Liver (tissue), 9 donors: Measurements from ENCODE around the gene GARNL3. TPM values are rescaled to one million over a fixed set of nuclear protein-coding genes. Genes with fewer than 3 reads are reported as not detected.

Experiments
- DNase-seq: peaks from one replicate; pipeline ENCODE4 v3.0.0-alpha.2; 2017; ENCODE audit warnings: low spot score
- H3K27ac ChIP-seq, 2 donors: one replicate each; pipeline ENCODE4 v1.7.0; 2013; ENCODE audit warnings: inconsistent platforms in 2 of 2, low read length in 2 of 2, control low read depth in 1 of 2, low read depth in 1 of 2, mild to moderate bottlenecking in 1 of 2
- H3K27me3 ChIP-seq, 4 donors: one replicate each; pipeline versions ENCODE4 v1.6.1 to v1.7.0; 2013; ENCODE audit warnings: low read length in 3 of 4, inconsistent platforms in 1 of 4, mild to moderate bottlenecking in 1 of 4, moderate library complexity in 1 of 4; ENCODE audit not compliant: control insufficient read depth in 4 of 4, insufficient read depth in 4 of 4
- H3K36me3 ChIP-seq, 4 donors: one replicate each; pipeline versions ENCODE4 v1.6.1 to v1.7.0; 2013; ENCODE audit warnings: low read length in 3 of 4, mild to moderate bottlenecking in 3 of 4, low read depth in 1 of 4, moderate library complexity in 1 of 4; ENCODE audit not compliant: control insufficient read depth in 4 of 4, insufficient read depth in 3 of 4
- H3K4me1 ChIP-seq, 4 donors: one replicate each; pipeline versions ENCODE4 v1.6.1 to v1.7.0; 2013; ENCODE audit warnings: low read length in 3 of 4, mild to moderate bottlenecking in 3 of 4, moderate library complexity in 1 of 4; ENCODE audit not compliant: control insufficient read depth in 4 of 4, insufficient read depth in 4 of 4
- H3K4me3 ChIP-seq, 3 donors: one replicate each; pipeline versions ENCODE4 v1.6.1 to v1.7.0; 2013; ENCODE audit warnings: low read length in 3 of 3, control low read depth in 1 of 3, low read depth in 1 of 3, mild to moderate bottlenecking in 1 of 3
- H3K9ac ChIP-seq, 2 donors: one replicate each; pipeline ENCODE4 v1.7.0; 2013; ENCODE audit warnings: low read length in 2 of 2, mild to moderate bottlenecking in 2 of 2, moderate library complexity in 2 of 2, control low read depth in 1 of 2, low read depth in 1 of 2
- H3K9me3 ChIP-seq, 4 donors: one replicate each; pipeline versions ENCODE4 v1.6.1 to v1.7.0; 2013; ENCODE audit warnings: low read length in 3 of 4; ENCODE audit not compliant: control insufficient read depth in 4 of 4
- EGR1 ChIP-seq, 2 donors: IDR thresholded peaks; 2 replicates each; pipeline ENCODE4 v1.6.1; 2016 to 2018; ENCODE audit warnings: antibody characterized with exemption in 2 of 2, low read depth in 2 of 2
- FOXA1 ChIP-seq: IDR thresholded peaks from 2 replicates; pipeline ENCODE4 v1.6.1; 2016; ENCODE audit warnings: antibody characterized with exemption
- GABPA ChIP-seq, 2 donors: IDR thresholded peaks in 1 of 2; conservative IDR thresholded peaks in 1 of 2; 2 replicates each; pipeline ENCODE4 v1.6.1; 2016; ENCODE audit warnings: antibody characterized with exemption in 2 of 2, mild to moderate bottlenecking in 1 of 2, moderate library complexity in 1 of 2
- HNF4A ChIP-seq, 2 donors: conservative IDR thresholded peaks; 2 replicates each; pipeline ENCODE4 v1.6.1; 2016; ENCODE audit warnings: antibody characterized with exemption in 2 of 2, mild to moderate bottlenecking in 2 of 2
- HNF4G ChIP-seq: IDR thresholded peaks from 2 replicates; pipeline ENCODE4 v1.6.1; 2016; ENCODE audit warnings: antibody characterized with exemption
- JUND ChIP-seq, 2 donors: IDR thresholded peaks; 2 replicates each; pipeline ENCODE4 v1.6.1; 2016; ENCODE audit warnings: antibody characterized with exemption in 2 of 2
- NR2F2 ChIP-seq: IDR thresholded peaks from 2 replicates; pipeline ENCODE4 v1.6.1; 2016; ENCODE audit warnings: antibody characterized with exemption
- RAD21 ChIP-seq, 2 donors: IDR thresholded peaks; 2 replicates each; pipeline ENCODE4 v1.6.1; 2016; ENCODE audit warnings: antibody characterized with exemption in 2 of 2, mild to moderate bottlenecking in 2 of 2
- RXRA ChIP-seq, 2 donors: IDR thresholded peaks; 2 replicates each; pipeline ENCODE4 v1.6.1; 2017 to 2018; ENCODE audit warnings: antibody characterized with exemption in 2 of 2, mild to moderate bottlenecking in 1 of 2
- SP1 ChIP-seq: IDR thresholded peaks from 2 replicates; pipeline ENCODE4 v1.6.1; 2018; ENCODE audit warnings: antibody characterized with exemption, mild to moderate bottlenecking
- TAF1 ChIP-seq: conservative IDR thresholded peaks from 2 replicates; pipeline ENCODE4 v1.6.1; 2016; ENCODE audit warnings: antibody characterized with exemption, mild to moderate bottlenecking
- YY1 ChIP-seq: IDR thresholded peaks from 2 replicates; pipeline ENCODE4 v1.6.1; 2016; ENCODE audit warnings: antibody characterized with exemption, mild to moderate bottlenecking
- polyA plus RNA-seq, 2 donors: library from polyadenylated mRNA; stranded (reverse) in 1 of 2; unstranded in 1 of 2; fragments of 200-250 nt in 1 of 2; fragments of >200 nt in 1 of 2; fragmentation: Nextera tagmentation in 1 of 2; extraction: Ambion mirVana in 1 of 2; gene quantifications; one replicate each; pipeline versions ENCODE4 v1.2.1 to v1.2.3, GENCODE V29; 2013 to 2015
- total RNA-seq, 2 donors: library from RNA; depleted of rRNA; stranded (reverse); fragments of >200 nt; gene quantifications; one replicate each; pipeline ENCODE4 v1.2.3, GENCODE V29; 2014
- TF ChIP-seq, protein P1 (sequence below): IDR thresholded peaks from 2 replicates; pipeline ENCODE4 v1.6.1; 2016; ENCODE audit warnings: antibody characterized with exemption
- TF ChIP-seq, protein P2 (sequence below): IDR thresholded peaks from 2 replicates; pipeline ENCODE4 v1.6.1; 2016; ENCODE audit warnings: antibody characterized with exemption, mild to moderate bottlenecking
- TF ChIP-seq, protein P3 (sequence below): IDR thresholded peaks from 2 replicates; pipeline ENCODE4 v1.6.1; 2016; ENCODE audit warnings: antibody characterized with exemption
- TF ChIP-seq, protein P4 (sequence below): IDR thresholded peaks from 2 replicates; pipeline ENCODE4 v1.6.1; 2016; ENCODE audit warnings: antibody characterized with exemption
- donor health status: healthy.
- donor health status: healthy.
- donor health status: healthy.
- donor health status: healthy.
- donor health status: healthy.

GARNL3 gene
- total and polyA plus RNA-seq, 4 donors, result 0.89 to 6.7 (median 3.5) TPM

DNA sequence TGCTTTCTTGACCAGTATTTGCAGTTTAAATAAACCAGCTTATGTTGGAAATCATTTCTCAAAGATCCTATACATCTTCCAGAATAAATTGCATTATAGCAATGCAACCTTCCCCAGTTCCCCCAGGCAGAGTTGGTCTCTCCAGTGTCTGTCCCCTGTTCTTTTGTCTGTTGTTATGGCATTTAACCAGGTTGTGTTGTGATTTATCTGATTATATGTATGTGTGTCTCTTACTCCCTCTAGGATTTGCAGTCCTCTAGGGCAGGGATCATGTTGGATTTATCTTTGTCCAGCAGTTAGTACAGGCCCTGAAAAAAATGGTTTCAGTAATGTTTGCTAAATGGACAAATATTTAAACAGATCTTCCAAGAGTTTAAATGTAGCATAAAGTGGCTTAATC is 17.3 kb downstream of the GARNL3 start:
- Histone ChIP-seq H3K4me1 (peaks cover 0 to 13% (median 4%) of the 10 kb centered on the region in 4 donors), H3K9me3 (no peaks in the 10 kb centered on the region), H3K4me3 (no peak overlapping the region), H3K9ac (no peak overlapping the region), H3K36me3 (no peaks in the 10 kb centered on the region), H3K27me3 (no peaks in the 10 kb centered on the region), H3K27ac (no peak overlapping the region)
- DNase-seq, result no peak
- TF ChIP-seq SP1 (no peak), RAD21 (IDR thresholded peaks at IDR 0.05) (peak in 1 of 2 donors; percentile 6)

DNA sequence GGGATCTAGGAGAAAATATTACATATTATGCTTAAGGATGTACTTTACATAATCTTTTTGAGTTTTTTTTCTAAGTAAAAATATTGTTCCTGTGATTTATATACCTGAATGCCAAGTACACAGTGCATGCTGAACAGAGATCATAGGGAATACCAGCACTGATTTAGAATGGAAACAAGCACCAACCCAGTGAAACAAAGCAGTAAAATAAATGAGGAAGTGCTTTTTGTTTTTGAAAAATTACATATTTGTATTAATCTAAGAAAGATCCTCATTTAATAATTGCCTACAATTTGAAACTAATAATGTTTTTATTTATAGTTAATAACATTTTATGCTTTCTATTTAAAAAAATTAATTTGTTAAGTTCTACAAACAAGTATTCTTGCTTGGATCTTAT is 18.0 kb downstream of the GARNL3 start:
- TF ChIP-seq, protein P1, sequence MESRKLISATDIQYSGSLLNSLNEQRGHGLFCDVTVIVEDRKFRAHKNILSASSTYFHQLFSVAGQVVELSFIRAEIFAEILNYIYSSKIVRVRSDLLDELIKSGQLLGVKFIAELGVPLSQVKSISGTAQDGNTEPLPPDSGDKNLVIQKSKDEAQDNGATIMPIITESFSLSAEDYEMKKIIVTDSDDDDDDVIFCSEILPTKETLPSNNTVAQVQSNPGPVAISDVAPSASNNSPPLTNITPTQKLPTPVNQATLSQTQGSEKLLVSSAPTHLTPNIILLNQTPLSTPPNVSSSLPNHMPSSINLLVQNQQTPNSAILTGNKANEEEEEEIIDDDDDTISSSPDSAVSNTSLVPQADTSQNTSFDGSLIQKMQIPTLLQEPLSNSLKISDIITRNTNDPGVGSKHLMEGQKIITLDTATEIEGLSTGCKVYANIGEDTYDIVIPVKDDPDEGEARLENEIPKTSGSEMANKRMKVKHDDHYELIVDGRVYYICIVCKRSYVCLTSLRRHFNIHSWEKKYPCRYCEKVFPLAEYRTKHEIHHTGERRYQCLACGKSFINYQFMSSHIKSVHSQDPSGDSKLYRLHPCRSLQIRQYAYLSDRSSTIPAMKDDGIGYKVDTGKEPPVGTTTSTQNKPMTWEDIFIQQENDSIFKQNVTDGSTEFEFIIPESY, result no peak
- TF ChIP-seq HNF4G, result no peak
- TF ChIP-seq TAF1, result no peak
- TF ChIP-seq, protein P2, sequence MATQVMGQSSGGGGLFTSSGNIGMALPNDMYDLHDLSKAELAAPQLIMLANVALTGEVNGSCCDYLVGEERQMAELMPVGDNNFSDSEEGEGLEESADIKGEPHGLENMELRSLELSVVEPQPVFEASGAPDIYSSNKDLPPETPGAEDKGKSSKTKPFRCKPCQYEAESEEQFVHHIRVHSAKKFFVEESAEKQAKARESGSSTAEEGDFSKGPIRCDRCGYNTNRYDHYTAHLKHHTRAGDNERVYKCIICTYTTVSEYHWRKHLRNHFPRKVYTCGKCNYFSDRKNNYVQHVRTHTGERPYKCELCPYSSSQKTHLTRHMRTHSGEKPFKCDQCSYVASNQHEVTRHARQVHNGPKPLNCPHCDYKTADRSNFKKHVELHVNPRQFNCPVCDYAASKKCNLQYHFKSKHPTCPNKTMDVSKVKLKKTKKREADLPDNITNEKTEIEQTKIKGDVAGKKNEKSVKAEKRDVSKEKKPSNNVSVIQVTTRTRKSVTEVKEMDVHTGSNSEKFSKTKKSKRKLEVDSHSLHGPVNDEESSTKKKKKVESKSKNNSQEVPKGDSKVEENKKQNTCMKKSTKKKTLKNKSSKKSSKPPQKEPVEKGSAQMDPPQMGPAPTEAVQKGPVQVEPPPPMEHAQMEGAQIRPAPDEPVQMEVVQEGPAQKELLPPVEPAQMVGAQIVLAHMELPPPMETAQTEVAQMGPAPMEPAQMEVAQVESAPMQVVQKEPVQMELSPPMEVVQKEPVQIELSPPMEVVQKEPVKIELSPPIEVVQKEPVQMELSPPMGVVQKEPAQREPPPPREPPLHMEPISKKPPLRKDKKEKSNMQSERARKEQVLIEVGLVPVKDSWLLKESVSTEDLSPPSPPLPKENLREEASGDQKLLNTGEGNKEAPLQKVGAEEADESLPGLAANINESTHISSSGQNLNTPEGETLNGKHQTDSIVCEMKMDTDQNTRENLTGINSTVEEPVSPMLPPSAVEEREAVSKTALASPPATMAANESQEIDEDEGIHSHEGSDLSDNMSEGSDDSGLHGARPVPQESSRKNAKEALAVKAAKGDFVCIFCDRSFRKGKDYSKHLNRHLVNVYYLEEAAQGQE, result no peak
- TF ChIP-seq, protein P3, sequence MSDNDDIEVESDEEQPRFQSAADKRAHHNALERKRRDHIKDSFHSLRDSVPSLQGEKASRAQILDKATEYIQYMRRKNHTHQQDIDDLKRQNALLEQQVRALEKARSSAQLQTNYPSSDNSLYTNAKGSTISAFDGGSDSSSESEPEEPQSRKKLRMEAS, result no peak
- no peak for TF ChIP-seq HNF4A (conservative IDR thresholded peaks at IDR 0.05)
- TF ChIP-seq SP1, result no peak
- no peak for TF ChIP-seq NR2F2
- TF ChIP-seq, protein P4, sequence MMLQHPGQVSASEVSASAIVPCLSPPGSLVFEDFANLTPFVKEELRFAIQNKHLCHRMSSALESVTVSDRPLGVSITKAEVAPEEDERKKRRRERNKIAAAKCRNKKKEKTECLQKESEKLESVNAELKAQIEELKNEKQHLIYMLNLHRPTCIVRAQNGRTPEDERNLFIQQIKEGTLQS, result no peak
- no peak for TF ChIP-seq EGR1 (IDR thresholded peaks at IDR 0.05; ENCODE audit: low read depth in 2 of 2)
- no peak for TF ChIP-seq GABPA (IDR thresholded peaks at IDR 0.05 in 1 of 2, conservative IDR thresholded peaks at IDR 0.05 in 1 of 2)
- TF ChIP-seq JUND (IDR thresholded peaks at IDR 0.05), result no peak
- no peak for TF ChIP-seq YY1
- TF ChIP-seq FOXA1, result no peak
- no peak for TF ChIP-seq RXRA (IDR thresholded peaks at IDR 0.05)
- H3K36me3 ChIP-seq, result no peaks in the 10 kb centered on the region
- H3K4me1 ChIP-seq, result peaks cover 0 to 13% (median 4%) of the 10 kb centered on the region in 4 donors
- H3K27me3 ChIP-seq, result no peaks in the 10 kb centered on the region
- H3K27ac ChIP-seq, result no peak overlapping the region
- H3K4me3 ChIP-seq, result no peak overlapping the region
- no peaks in the 10 kb centered on the region for H3K9me3 ChIP-seq
- H3K9ac ChIP-seq, result no peak overlapping the region
- no peak for DNase-seq
